ENCODE data around the gene PXK.

GRCh38 chr3:58470363-58471024 lies 137.8 kb downstream of the PXK start:
- TF ChIP-seq POLR2A (IDR thresholded peaks at IDR 0.05; ENCODE audit: low read length), result no peak
- no peak for TF ChIP-seq GATA1 (IDR thresholded peaks at IDR 0.05; ENCODE audit: low read depth, low read length)

All from erythroblast (primary cell).